ENCODE data around the gene GARIN3. TPM values are rescaled to one million over a fixed set of nuclear protein-coding genes. Genes with fewer than 3 reads are reported as not detected.
"Not testable (repeated sequence)": the region's sequence is repeated elsewhere in the genome, so short reads cannot be mapped to it uniquely, and the experiment has no call there.

The GARIN3 gene
- total RNA-seq, 1 donor from 2014 or later, result not detected

GRCh38 chr5:157185122-157185521 is 19.1 kb upstream of the GARIN3 start:
- DNase-seq (ENCODE audit: low read depth in 2 of 2), result not testable (repeated sequence)

- DNase-seq (ENCODE audit: low read depth in 2 of 2), result no peak
These were observed 18.1 kb upstream of the GARIN3 start for GRCh38 chr5:157184117-157184670.

GRCh38 chr5:157182143-157182757 is 16.2 kb upstream of the GARIN3 start:
- no peak for DNase-seq (ENCODE audit: low read depth in 2 of 2)

- DNase-seq (ENCODE audit: low read depth in 2 of 2), result no peak
These were observed 14.6 kb upstream of the GARIN3 start, which contains the start of gene ITK for GRCh38 chr5:157180374-157181264. Gene ITK (plus strand): TSS chr5:157180840. CDS start chr5:157180978, 138 bp downstream.

GRCh38 chr5:157178966-157179365 is 12.9 kb upstream of the GARIN3 start:
- DNase-seq (ENCODE audit: low read depth in 2 of 2), result no peak

- DNase-seq (ENCODE audit: low read depth in 2 of 2), result no peak
These were observed 11.9 kb upstream of the GARIN3 start for GRCh38 chr5:157177953-157178352.

- DNase-seq (ENCODE audit: low read depth in 2 of 2), result no peak
These were observed 9.1 kb upstream of the GARIN3 start for GRCh38 chr5:157175071-157175612.

GRCh38 chr5:157172403-157172802 is 6.3 kb upstream of the GARIN3 start:
- DNase-seq (ENCODE audit: low read depth in 2 of 2), result no peak

GRCh38 chr5:157168286-157168685 is 2.2 kb upstream of the GARIN3 start:
- DNase-seq (ENCODE audit: low read depth in 2 of 2), result no peak

- no peak for DNase-seq (ENCODE audit: low read depth in 2 of 2)
These were observed 1.2 kb upstream of the GARIN3 start for GRCh38 chr5:157167214-157167621.

- no peak for DNase-seq (ENCODE audit: low read depth in 2 of 2)
These were observed 396 bp downstream of the GARIN3 start for GRCh38 chr5:157165668-157166067.

- DNase-seq (ENCODE audit: low read depth in 2 of 2), result no peak
These were observed 803 bp downstream of the GARIN3 start for GRCh38 chr5:157165261-157165660.

- no peak for DNase-seq (ENCODE audit: low read depth in 2 of 2)
These were observed 1.5 kb downstream of the GARIN3 start for GRCh38 chr5:157164521-157164920.

- no peak for DNase-seq (ENCODE audit: low read depth in 2 of 2)
These were observed 3.0 kb downstream of the GARIN3 start for GRCh38 chr5:157162919-157163510.

- DNase-seq (ENCODE audit: low read depth in 2 of 2), result no peak
These were observed 4.1 kb downstream of the GARIN3 start for GRCh38 chr5:157161996-157162395.

GRCh38 chr5:157160001-157160400 is 6.1 kb downstream of the GARIN3 start:
- DNase-seq (ENCODE audit: low read depth in 2 of 2), result no peak

GRCh38 chr5:157159209-157159751 is 6.8 kb downstream of the GARIN3 start:
- DNase-seq (ENCODE audit: low read depth in 2 of 2), result no peak

GRCh38 chr5:157157293-157157891 is 8.7 kb downstream of the GARIN3 start:
- DNase-seq (ENCODE audit: low read depth in 2 of 2), result no peak

GRCh38 chr5:157155297-157155696 is 10.8 kb downstream of the GARIN3 start:
- no peak for DNase-seq (ENCODE audit: low read depth in 2 of 2)

GRCh38 chr5:157150995-157151394 is 15.1 kb downstream of the GARIN3 start:
- no peak for DNase-seq (ENCODE audit: low read depth in 2 of 2)
